Fibroblast of lung (primary cell): ENCODE data around the gene FREM2.

Source experiments
- CTCF ChIP-seq, 2 donors: IDR thresholded peaks in 1 of 2; conservative IDR thresholded peaks in 1 of 2; 1 replicate in 1 of 2; 2 replicates in 1 of 2; pipeline ENCODE4 v1.5.1; 2011 to 2012; ENCODE audit warnings: low read length in 2 of 2, control low read depth in 1 of 2, inconsistent platforms in 1 of 2, low read depth in 1 of 2, mild to moderate bottlenecking in 1 of 2
- EZH2 ChIP-seq: IDR thresholded peaks from 2 replicates; pipeline ENCODE4 v1.5.1; 2012; ENCODE audit warnings: low read length, control low read depth, mild to moderate bottlenecking; ENCODE audit errors: missing control alignments

- no peak for TF ChIP-seq CTCF (conservative IDR thresholded peaks at IDR 0.05 in 1 of 2, IDR thresholded peaks at IDR 0.05 in 1 of 2; ENCODE audit: low read depth in 1 of 2, low read length in 2 of 2)
- no peak for TF ChIP-seq EZH2
These were observed 116.7 kb downstream of the FREM2 start for GRCh38 chr13:38803531-38803930.
